Thyroid gland (tissue), 4 donors: ENCODE results near the gene EIF2S2. TPM values are rescaled to one million over a fixed set of nuclear protein-coding genes. Genes with fewer than 3 reads are reported as not detected.

Source experiments
- DNase-seq, 2 donors: peaks; one replicate each; pipeline ENCODE4 v3.0.0-alpha.2; 2019
- H3K27ac ChIP-seq, 3 donors: fragments of 200-600 bp; sonication (generic); 1 replicate in 2 of 3; 2 replicates in 1 of 3; pipeline ENCODE4 v1.5.1; 2016 to 2019; ENCODE audit warnings: mild to moderate bottlenecking in 1 of 3, moderate library complexity in 1 of 3
- H3K27me3 ChIP-seq: fragments of 200-600 bp; sonication (generic); one replicate; pipeline ENCODE4 v1.5.1; 2019
- H3K36me3 ChIP-seq, 2 donors: fragments of 200-600 bp; sonication (generic); one replicate each; pipeline ENCODE4 v1.5.1; 2016 to 2019
- H3K4me1 ChIP-seq, 2 donors: fragments of 200-600 bp; sonication (generic); one replicate each; pipeline ENCODE4 v1.5.1; 2017 to 2019
- H3K4me3 ChIP-seq, 3 donors: fragments of 200-600 bp; sonication (generic); replicated peaks in 1 of 3; 1 replicate in 2 of 3; 2 replicates in 1 of 3; pipeline ENCODE4 v1.5.1; 2016; ENCODE audit warnings: mild to moderate bottlenecking in 1 of 3
- H3K9me3 ChIP-seq: fragments of 200-600 bp; sonication (generic); one replicate; pipeline ENCODE4 v1.5.1; 2017
- POLR2A ChIP-seq, 2 donors: fragments of 450-650 bp; IDR thresholded peaks; one replicate each; pipeline ENCODE4 v1.6.1; 2017; ENCODE audit warnings: antibody characterized with exemption in 2 of 2, mild to moderate bottlenecking in 2 of 2, moderate library complexity in 1 of 2
- WGBS, 2 donors: methylation state at CpG; one replicate each; pipeline ENCODE4 v1.1.5; 2017; 5-methylcytosine and 5-hydroxymethylcytosine counted together
- intact Hi-C: fragments of 100-400 bp; cut with DNase I; formaldehyde crosslinking; loops from one replicate; pipeline ENCODE4 v1.15.1; 2023
- total RNA-seq, 4 donors: library from RNA; depleted of rRNA; stranded (reverse); fragments of >200 nt; gene quantifications; one replicate each; pipeline ENCODE4 v1.2.3, GENCODE V29; 2016
- TF ChIP-seq, protein P1 (sequence below), 6 experiments: fragments of 200-600 bp in 3 of 6; fragments of 450-650 bp in 3 of 6; sonication (generic) in 3 of 6; IDR thresholded peaks; one replicate each; pipeline ENCODE4 v1.5.1; 2016 to 2019; ENCODE audit warnings: antibody characterized with exemption in 6 of 6, mild to moderate bottlenecking in 2 of 6, inconsistent platforms in 1 of 6, moderate library complexity in 1 of 6

Gene EIF2S2
- total RNA-seq, 4 donors from 2014 or later = 34.1 to 50.5 (median 42.6) TPM

DNA sequence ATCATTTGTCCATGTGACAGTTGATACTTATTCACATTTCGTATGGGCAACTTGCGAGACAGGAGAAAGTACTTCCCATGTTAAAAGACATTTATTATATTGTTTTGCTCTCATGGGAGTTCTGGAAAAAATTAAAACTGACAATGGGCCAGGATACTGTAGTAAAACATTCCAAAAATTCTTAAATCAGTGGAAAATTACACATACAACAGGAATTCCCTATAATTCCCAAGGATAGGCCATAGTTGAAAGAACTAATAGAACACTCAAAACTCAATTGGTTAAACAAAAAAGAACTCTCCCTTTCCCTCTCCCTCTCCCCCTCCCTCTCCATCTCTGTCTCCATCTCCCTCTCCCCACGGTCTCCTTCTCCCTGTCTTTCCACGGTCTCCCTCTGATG is 19.4 kb upstream of the EIF2S2 start:
- Histone ChIP-seq H3K4me3 (no peak overlapping the region), H3K27me3 (no peaks in the 10 kb centered on the region), H3K27ac (no peak overlapping the region), H3K36me3 (no peaks in the 10 kb centered on the region), H3K4me1 (no peaks in the 10 kb centered on the region), H3K9me3 (no peaks in the 10 kb centered on the region)
- 60 to 78% methylated on average over 4 of the region's 4 CpGs for WGBS, 2 donors
- no peak for DNase-seq
- intact Hi-C loops = loop anchor here (10.0 kb wide), 1 partner anchor 667 kb away; no protein-coding TSS in a partner anchor
- TF ChIP-seq POLR2A (IDR thresholded peaks at IDR 0.05) = no peak
- TF ChIP-seq, protein P1, sequence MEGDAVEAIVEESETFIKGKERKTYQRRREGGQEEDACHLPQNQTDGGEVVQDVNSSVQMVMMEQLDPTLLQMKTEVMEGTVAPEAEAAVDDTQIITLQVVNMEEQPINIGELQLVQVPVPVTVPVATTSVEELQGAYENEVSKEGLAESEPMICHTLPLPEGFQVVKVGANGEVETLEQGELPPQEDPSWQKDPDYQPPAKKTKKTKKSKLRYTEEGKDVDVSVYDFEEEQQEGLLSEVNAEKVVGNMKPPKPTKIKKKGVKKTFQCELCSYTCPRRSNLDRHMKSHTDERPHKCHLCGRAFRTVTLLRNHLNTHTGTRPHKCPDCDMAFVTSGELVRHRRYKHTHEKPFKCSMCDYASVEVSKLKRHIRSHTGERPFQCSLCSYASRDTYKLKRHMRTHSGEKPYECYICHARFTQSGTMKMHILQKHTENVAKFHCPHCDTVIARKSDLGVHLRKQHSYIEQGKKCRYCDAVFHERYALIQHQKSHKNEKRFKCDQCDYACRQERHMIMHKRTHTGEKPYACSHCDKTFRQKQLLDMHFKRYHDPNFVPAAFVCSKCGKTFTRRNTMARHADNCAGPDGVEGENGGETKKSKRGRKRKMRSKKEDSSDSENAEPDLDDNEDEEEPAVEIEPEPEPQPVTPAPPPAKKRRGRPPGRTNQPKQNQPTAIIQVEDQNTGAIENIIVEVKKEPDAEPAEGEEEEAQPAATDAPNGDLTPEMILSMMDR (IDR thresholded peaks at IDR 0.05) = no peak

DNA sequence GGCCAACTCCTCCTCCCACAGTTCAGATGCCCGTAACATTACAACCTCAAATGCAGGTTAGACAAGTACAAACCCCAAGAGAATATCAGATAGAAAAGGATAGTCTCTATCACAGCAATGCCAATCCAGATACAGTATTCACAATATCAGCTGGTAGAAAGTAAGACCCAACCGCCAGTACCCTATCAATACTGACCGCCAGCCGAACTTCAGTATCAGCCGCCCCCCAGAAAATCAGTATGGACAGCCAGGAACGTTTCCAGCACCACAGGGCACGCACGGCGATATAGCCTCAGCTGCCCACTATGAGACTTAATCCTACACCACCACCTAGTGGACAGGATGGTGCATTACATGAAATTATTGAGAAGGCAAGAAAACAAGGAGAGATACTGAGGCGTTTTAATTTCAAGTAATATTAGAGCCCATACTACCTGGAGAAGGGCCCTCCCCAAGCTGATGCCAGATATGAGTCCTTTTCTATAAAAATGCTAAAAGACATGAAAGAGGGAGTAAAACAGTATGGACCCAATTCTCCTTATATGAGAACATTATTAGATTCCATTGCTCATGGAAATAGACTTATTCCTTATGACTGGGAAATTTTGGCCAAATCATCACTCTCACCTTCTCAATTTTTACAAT is 17.6 kb upstream of the EIF2S2 start:
- Histone ChIP-seq H3K4me3 (no peak overlapping the region), H3K4me1 (no peaks in the 10 kb centered on the region), H3K27ac (no peak overlapping the region), H3K36me3 (no peaks in the 10 kb centered on the region), H3K9me3 (no peaks in the 10 kb centered on the region), H3K27me3 (no peaks in the 10 kb centered on the region)
- WGBS, 2 donors = 2% methylated on average over 10 of the region's 10 CpGs
- DNase-seq = peak; percentile 53 to 56
- no peak for TF ChIP-seq POLR2A (IDR thresholded peaks at IDR 0.05)
- TF ChIP-seq, protein P1 (IDR thresholded peaks at IDR 0.05) = peak; percentile 66 to 90 (median 86)
- intact Hi-C loops = loop anchor here (5.0 to 10.0 kb wide), 2 partner anchors 267 to 665 kb away; no protein-coding TSS in a partner anchor

GRCh38 chr20:34127792-34128191 is 15.7 kb upstream of the EIF2S2 start:
- Histone ChIP-seq H3K36me3 (no peaks in the 10 kb centered on the region), H3K4me1 (no peaks in the 10 kb centered on the region), H3K27ac (no peak overlapping the region), H3K27me3 (no peaks in the 10 kb centered on the region), H3K9me3 (no peaks in the 10 kb centered on the region), H3K4me3 (no peak overlapping the region)
- TF ChIP-seq, protein P1 (IDR thresholded peaks at IDR 0.05) = no peak
- no peak for TF ChIP-seq POLR2A (IDR thresholded peaks at IDR 0.05)
- WGBS, 2 donors = 88 to 89% methylated on average over 10 of the region's 10 CpGs
- intact Hi-C loops = loop anchor here (5.0 kb wide), 1 partner anchor 265 kb away; no protein-coding TSS in a partner anchor
- DNase-seq = no peak

- DNase-seq = no peak
- no peaks in the 10 kb centered on the region for H3K9me3 ChIP-seq
- no peak overlapping the region for H3K27ac ChIP-seq
- intact Hi-C loops = loop anchor here (5.0 kb wide), 1 partner anchor 262 kb away; no protein-coding TSS in a partner anchor
- no peak overlapping the region for H3K4me3 ChIP-seq
- H3K27me3 ChIP-seq = no peaks in the 10 kb centered on the region
- no peaks in the 10 kb centered on the region for H3K4me1 ChIP-seq
- H3K36me3 ChIP-seq = no peaks in the 10 kb centered on the region
- 68 to 76% methylated on average over 2 of the region's 2 CpGs for WGBS, 2 donors
- TF ChIP-seq, protein P1 (IDR thresholded peaks at IDR 0.05) = no peak
Measured at GRCh38 chr20:34124469-34125249, 12.6 kb upstream of the EIF2S2 start.

GRCh38 chr20:34123309-34123708 is 11.3 kb upstream of the EIF2S2 start:
- Histone ChIP-seq H3K36me3 (no peaks in the 10 kb centered on the region), H3K27me3 (no peaks in the 10 kb centered on the region), H3K27ac (no peak overlapping the region), H3K9me3 (no peaks in the 10 kb centered on the region), H3K4me1 (no peaks in the 10 kb centered on the region), H3K4me3 (no peak overlapping the region)
- DNase-seq = no peak
- no peak for TF ChIP-seq POLR2A (IDR thresholded peaks at IDR 0.05)
- TF ChIP-seq, protein P1 (IDR thresholded peaks at IDR 0.05) = no peak
- intact Hi-C loops = no loop called here
